GM18909 (cell line): ENCODE measurements around the gene TMEM51.

Experiments
- ATAC-seq: cut with Tn5 transposase; IDR thresholded peaks from one replicate; pipeline ENCODE4 v1.9.1; 2021; ENCODE audit warnings: mild to moderate bottlenecking; ENCODE audit not compliant: unreplicated experiment, poor library complexity

Gene TMEM51

DNA sequence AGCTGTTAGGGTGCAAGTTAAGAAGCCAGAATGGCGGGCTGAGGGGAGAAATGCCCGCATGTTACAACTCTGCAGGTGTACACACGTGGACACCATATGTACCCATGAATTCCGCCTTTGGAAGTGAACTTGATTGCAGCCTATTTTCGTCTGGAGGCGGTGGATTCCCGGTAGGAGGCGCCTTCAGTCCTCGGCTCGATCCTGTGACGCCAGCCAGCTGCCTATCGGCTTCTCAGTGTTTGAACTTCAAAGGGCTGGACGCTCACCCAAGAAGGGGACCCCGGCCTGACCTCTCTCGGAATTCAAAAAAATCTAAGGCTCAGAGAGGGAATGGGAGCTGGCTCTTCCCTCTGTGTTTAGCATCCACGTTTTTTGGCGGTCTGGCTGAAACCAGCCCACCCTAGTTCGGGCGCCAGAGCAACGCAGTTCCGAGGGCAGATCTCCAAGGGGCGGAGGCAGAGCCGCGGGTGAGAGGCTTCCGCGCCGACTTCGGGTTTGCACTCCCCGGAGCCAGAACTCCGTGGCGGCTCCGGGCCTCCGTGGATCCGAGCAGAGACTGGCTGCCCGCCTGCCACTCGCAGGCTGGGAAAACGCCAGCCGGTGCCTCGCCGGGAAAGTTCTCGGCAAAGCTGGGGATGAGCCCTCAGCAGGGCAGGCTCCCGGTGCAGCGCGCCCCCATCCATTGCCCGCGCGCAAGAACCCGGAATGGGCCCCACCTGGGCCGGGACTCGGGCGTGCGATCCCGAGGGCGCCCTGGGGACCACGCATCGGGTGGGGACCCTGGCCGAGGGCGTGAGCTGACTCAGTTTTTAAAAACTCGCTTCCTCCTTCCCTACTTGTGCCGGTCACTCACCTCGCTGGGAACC, 996 bp upstream of the TMEM51 start:
- no peak for ATAC-seq

DNA sequence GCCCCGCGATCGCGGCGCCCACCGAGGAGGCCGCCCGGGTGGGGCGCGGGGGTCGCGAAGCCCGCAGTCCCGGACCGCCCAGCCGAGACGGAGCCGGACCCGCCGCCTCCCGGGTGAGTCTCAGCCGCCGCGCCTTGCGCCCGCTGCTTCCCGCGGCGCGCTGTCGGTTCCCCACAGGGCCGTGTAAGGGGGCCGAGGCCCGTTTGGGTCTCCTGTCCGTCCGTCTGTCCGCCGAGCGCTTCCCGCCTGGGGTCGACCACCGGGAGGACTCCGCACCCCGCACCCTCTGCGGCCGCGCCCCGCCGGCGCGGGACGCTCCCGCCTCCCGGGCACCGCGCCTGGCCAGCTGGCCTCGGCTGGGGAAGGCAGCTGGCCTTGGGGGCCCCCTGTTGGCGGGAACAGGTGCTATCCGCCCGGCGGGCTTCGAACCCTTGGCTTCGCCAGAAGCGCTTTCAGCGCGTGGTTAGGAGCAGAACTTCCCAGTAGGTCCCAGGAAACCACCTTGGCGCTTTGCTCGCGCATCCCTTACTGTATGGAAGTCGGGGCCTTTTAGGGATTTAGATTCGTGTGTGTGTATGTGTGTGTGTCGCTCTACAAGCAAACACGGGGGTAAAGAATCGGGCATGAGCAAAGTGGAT, 414 bp downstream of the TMEM51 start:
- no peak for ATAC-seq

DNA sequence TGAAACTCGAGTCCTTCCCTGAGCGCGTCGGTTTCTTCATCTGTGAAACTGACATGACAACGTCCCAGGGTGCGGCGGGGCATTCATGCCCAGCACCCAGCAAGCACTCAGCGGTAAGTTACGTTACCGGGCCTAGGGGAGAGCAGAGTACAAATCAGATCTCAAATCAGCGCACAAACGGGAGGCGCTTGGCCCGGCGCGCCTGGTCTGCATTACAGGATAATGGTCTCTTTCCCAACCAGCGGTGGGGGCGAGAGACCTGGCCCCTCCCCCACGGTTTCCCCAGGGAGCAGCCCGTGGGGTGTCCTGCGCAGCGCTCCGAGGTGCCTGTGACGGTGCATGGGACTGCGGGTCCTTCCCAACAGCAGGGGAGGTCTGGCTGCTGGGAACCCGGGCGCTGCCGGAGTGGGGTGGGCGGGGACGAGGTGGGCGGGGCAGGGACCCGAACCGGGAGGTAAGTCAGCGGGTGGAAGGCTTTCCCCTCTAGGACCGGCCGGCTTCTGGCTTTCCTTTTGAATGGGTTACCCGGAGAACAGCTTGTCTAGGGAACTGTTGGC, 1.0 kb downstream of the TMEM51 start:
- ATAC-seq = no peak

DNA sequence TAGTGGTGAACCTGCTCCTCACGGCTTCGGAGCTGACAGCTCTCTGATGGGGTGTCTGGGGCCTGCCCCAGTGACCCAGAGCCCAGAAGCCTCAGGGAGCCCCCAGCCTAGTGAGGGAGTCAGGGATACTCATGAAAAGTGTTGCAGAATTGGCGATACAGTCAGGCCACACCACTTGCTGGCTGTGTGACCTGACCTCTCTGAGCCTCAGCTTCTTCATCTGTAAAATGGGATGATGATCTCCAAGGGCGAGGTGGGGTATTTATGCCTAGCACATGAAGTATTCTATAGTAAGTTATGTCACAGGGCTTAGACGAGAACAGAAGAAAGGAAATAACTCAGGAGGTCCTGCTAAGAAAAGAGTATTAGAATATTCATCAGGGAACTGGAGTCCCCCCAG, 1.6 kb downstream of the TMEM51 start:
- no peak for ATAC-seq

DNA sequence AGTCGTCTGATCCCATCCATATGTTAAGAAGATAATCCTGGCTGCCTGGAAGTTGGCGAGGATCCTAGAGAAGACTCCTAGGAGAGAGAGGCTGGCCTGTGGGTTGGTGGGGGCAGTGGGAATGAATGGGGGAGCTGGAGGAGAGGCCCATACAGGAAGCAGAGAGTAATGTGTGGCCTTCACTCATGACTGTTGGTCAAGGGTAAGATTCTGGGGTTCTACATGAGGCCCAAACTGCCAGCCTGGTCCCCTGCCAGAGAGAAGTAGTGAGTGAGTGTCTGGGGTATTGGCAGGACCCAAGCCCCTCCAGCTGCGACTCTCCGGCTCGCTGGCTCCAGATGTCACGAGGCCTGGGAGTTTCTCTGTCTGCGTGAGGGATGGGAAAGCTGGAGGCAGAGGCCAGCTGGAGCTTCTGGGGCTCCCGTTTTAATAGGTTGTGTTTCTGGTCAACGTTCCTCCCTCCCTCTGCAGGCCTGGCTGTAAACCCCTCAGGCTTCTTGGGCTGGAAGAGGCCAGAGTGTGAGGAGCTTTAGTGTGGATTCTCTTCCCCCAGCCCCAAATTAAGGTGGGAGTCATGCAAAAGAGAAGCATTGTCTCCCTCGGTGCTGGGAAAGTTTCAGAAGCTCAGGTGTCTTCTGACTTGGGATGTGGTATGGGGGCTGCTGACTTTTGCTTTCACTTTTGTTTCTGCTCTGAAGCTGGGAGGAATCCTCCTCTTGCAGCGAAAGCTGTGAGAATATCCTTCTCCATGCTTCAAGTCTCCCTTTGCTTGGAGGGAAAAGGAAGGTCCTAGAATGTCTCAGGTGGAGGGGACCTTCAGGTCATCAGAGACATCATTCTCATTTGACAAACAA, 2.6 kb downstream of the TMEM51 start:
- no peak for ATAC-seq

DNA sequence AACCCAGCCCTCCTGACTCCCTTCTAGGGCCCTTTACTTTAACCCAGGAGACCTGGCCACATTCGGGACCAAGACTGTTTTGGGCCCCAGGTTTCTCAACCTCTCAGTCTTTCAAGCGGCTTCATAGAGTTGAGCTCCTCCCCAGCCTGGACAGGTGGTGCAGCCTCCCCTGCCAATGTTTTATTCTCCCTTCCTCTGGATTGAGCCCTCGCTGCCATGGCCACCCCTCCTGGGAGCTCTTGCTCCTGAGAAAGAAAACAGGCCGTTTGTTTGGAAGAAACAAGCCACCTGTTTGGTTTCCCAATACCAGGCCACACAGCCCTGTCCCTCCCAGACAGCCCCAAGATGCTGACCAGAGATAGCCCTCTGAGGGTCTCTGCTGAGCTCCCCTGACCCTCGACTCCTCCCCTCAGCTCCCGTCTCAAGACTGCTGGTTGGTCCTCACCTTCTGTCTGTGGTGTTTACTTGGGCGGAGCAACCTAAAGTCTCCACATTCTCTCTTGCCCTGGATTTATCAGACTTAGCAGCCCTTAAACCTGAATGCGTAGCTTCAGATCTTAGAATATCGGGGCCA, 3.3 kb downstream of the TMEM51 start:
- ATAC-seq = no peak

DNA sequence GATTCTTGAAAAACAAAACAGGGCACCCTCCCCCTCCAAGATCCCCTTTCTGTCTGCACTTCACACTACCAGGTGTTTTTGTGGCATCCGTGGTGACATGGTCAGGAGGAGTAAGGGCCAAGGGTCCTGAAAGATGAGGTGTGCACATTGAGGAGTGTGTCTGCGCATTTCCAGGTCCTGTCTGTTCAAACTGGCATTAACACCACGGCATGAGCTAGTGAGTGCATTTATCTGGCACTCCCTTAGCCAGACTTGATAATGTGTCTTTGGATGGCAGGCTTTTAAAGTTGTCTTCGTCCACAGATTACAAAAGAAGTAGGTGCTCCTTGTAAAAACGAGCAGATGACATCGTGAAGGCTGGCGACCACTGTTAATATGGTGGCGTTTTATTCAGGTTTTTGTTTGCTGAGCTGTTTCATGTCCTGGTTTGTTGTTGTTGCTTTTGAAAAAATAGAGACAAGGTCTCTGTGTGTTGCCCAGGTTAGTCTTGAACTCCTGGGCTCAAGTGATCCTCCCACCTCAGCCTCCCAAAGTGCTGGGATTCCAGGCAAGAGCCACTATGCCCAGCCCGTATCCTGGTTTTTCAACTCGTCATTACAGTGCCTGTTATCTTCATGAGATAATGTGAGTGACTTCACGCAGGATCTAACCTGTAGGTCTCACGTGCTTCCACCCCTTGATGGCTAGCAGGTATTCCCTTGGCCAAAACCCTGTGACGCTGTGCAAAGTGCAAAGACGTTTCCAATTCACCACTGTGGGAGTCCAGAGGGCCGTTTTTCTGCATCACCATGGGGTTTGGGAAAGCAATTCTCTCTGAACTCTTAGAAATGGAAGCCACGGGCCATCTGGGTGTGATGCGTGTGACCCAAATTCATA, 4.2 kb downstream of the TMEM51 start:
- ATAC-seq = no peak

DNA sequence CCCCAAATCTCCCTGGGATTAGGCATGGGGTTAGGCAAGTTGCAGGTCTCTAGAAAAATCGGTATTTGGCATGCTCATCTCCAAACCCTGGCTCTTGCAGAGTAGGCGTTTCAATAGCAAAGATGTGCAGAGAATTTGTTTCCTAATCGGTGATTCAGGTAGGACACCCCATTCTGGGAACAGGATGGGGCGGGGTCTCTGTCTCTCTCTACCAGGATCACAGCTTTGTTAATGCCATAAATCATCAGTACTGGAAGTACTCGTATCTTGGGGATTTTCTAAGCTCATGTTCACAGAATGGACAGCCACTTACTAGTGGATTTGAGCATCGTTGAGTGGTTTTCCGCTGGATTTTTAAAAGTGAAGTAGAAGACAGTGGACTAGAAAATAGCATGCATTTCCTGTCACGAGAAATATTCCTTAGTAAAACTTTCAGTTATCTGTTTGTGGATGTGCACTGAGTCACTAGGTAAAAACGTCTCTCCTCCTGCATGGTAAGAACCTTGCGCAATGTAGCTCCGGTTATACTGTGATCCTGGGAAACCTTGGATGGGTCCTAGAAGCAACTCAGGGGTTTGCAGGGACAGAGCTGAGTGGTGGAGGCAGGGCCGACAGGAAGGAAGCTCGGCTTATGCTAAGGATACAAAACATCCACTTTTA, 5.1 kb downstream of the TMEM51 start:
- no peak for ATAC-seq

DNA sequence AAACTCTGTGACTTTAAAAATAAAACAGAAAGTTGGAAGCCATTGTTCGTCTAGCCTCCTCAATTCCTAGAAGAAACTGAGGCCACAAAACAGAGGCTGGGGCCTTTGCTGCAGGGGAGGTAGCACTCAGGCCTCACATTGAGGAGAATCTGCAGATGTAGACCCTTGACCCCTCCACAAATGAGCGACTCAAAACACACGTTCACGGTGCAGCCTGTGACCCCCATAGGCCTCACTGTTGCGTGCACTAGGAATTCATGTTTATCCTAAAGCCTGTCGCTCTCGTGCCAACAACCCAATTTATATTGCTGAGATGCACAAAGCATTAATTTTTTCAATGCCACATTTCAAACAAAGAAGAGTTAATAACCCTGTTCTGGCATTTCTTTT, 5.6 kb downstream of the TMEM51 start:
- no peak for ATAC-seq

DNA sequence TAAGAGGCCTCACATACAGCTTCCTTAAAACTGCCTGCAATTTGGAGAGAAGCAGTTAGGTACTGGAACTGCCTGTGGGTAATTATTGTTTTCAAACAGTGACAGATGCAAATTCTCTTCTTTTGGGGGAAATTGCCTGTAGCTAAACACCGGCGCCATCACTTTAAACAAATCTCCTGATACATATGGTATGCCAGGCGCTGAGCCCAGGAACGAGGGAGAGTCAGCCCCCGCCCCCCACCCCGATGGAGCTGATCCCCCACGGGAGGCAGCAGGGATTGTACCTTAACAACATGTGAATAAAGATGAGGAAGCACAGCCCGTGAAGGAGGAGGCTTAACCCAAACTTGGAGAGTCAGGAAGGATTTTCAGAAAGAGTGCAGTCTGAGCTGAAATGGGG, 7.1 kb downstream of the TMEM51 start:
- ATAC-seq = no peak

DNA sequence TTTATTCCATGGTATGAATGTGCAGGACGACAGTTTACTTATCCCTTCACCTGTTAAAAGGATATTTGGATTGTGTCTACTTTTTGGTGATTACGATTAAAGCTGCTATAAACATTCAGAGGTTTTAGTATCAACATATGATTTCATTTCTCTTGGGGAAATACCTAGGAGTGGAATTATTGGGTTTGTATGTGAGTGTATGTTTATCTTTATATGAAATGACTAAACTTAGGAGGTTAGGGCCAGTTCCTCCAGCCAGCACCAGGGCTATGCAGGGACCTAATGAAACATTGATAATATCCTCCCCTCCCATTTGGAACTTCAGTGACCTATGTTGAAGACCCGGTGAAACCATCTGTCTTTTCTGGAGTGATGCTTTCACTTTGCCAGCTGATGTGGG, 13.8 kb downstream of the TMEM51 start:
- no peak for ATAC-seq

DNA sequence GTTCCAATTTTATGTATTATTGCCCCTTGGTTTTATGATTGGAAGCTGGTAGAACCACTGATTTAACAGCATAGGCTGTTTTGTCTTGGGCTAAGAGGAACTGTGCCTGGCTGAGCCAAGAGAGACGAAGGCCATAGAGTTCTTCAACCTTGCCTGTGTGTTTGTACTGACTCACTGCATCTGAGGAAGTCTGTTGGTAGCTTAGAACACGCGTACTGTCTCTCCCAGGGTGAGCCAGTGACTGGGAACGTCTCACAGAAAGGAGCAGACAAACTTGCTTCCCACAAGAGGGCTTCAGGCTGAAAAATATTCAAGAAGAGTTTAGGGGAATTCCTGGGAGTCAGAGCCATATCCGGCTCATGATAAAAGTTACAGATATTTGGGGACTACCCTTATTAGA, 14.9 kb downstream of the TMEM51 start:
- ATAC-seq = no peak

DNA sequence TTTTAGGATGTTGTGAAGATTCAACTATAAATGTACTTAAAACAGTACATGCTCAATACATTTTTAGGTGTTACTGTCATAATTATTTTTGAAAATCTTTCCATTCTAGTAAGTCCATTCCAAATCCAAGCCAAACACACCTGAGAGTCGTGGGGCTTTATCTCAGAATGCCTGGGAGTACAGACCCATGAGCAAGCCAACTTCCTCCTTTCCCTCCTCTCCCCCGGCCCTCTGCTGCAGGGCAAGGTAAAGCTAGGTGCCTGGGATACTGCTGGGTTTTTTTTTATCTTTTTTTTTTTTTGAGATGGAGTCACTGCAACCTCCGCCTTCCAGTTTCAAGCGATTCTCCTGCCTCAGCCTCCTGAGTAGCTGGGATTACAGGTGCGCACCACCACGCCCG, 16.5 kb downstream of the TMEM51 start:
- ATAC-seq = no peak

DNA sequence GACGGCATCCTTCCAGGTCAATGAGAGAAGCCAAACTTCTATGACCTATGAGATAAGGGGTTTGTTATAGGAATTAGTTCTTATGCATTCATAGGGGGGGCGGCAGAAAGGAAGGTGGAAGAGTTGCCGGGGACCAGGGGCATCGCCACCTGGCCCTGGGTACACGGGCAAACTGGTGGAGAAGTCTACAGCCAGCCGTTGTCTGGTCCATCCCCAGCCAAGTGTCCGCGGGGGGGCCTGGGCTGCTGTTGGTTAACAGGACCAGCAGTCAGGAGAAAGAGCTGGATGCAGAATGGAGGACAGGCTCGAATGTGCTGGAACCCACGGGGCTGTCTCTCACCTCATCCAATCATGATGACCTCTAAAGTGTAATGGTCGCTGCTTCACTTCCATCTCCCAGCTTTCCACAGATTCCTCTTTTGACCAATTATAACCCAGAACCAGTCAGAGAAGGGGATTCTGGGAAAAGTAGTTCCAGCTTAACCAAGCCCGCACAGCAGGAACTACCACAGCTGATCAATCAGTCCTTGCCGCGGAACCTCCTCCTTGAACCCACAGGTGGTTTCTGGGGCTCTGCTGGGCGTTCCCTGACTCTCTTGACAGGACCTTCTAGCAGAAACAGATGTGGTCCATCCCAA, 17.8 kb downstream of the TMEM51 start:
- ATAC-seq = no peak

DNA sequence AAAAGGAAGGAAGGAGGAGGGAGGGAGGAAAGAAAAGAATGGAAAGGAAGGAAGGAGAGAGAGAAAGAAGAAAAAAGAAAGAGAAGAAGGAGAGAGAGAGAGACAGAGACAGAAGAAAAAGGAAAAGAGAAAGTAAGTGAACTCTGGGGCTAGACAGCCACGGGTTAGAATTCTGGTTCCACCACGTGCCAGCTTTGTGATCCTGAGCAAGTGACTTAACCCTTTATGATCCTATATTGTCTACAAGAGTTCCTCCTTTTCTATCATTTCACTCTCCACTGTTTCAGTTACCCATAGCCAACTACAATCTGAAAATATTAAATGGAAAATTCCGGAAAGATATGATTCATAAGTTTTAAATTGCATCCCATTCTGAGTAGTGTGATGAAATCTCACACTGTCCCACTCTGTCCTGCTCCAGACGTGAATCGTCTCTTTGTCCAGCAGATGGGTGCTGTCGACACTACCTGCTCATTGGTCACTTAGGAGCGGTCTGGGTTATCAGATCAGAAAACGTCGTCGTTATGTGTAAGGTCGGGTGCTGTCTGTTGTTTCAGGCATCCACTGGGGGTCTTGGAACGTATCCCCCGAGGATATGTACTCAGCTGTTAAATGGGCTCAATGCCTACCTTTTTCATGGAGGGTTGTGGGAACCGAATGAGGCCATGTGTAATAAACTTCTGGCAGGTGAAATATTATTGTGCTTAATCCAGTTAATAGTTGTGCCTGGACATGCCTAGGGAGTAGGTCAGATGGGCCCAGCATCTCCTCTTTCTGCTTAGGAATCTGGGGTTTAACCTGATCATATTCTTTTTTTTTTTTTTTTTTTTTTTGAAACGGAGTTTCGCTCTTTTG, 19.1 kb downstream of the TMEM51 start:
- ATAC-seq = no peak

DNA sequence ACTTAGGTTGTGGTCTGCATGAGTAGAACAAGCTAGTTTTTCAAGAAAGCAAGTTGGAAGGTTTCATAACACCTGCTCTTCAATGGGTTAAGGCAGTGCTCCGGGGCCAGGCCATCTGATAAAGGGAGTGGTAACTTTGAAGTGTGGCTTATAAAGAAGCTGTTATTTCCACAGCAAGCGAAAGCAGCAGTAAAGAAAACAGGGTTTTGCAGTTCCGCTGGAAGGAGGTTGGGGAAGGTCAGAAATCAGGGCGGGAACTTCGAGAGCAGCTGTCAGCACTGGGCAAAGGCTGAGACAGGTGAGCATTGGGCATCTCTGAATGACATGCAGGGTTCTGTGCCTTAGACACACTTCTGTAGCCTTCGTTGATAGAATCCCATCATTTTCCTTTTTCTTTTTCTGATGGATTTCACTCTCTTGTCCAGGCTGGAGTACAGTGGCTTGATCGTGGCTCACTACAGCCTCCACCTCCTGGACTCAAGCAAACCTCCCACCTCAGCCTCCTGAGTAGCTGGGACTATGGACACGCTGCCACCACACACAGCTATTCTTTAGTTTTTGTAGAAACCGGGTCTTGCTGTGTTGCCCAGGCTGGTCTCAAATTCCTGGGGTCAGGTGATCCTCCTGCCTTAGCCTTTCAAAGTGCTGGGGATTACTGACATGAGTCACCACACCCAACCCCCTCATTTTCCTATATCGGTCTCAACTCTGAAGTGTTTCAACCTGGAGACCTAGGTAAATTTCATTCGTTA, 20.5 kb downstream of the TMEM51 start:
- ATAC-seq = no peak

DNA sequence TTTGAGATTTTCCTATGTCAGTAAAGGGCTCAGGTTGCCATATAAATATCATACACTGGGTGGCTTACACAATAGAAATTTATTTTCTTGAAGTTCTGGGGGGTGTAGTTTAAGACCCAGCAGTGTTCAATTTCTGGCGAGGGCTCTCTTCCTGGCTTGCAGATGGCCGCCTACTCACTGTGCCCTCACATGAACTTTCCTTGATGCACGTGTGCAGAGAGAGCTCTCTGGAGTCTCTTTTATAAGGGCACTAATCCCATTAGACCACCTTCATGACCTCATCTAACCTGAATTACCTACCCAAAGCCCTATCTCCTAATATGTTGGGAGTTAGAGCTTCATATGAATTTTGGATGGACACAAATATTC, 21.1 kb downstream of the TMEM51 start:
- no peak for ATAC-seq
